ENCODE measurements around the gene SPTBN1.

Gene SPTBN1

DNA sequence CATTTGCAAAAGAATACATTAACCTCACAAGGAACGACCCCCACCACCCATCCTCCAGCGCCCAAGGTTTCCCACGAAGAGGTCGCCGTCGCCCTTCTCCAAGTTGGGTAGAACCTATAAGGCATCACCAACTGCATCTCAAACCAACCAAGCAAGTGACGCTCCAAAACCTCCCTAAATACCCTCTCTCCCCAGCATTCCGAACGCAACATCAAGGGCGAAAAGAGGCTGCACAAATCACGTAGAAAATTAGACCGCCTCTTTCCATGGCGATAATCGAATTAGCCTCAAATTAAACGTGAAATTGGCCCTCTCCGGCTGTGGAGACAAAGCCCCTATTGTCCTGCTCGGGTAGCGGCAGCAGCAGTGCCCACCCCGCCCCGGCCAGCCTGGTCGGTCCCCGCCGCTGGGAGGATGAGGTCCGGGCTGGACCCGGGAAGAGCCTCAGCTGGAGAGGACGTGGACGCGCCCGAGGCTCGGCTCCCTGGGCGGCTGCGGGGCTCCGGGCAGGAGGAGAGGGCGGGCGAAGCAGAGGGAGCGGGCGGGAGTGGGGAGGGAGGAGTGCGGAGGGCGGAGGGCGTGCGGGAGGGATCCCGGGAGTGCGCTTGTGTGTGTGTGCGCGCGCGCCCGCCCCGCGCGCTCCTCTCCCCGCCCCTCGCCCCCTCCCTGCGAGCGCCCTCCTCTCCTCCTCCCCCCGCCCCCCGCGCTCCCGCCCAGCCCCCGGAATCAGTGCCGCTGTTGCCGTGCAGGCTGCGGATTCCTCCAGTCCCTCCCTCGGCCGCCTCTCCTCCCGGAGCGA lies at the start of gene SPTBN1:
TSS of gene SPTBN1 (plus strand) at position 765 of the 799 bp plus-strand sequence. CDS start 70,092 bp downstream, outside the sequence.
- Histone ChIP-seq H3K4me3 (ENCODE audit: low read depth, low read length) (peak within 1 kb of the TSS; percentile 78), H3K4me1 (ENCODE audit: control insufficient read depth, insufficient read depth, low read length) (peaks cover 27% of the 10 kb centered on the region), H3K9ac (ENCODE audit: low read depth, low read length) (peak within 1 kb of the TSS; percentile 26; the same call in 1 of the 2 replicates), H3K27me3 (ENCODE audit: control insufficient read depth, insufficient read depth, low read length) (peaks cover 14% of the 10 kb centered on the region; the same call in 1 of the 2 replicates), H3K27ac (ENCODE audit: low read depth, low read length) (peak within 1 kb of the TSS; percentile 67), H3K36me3 (ENCODE audit: control insufficient read depth, insufficient read depth, low read length) (no peaks in the 10 kb centered on the region), H3K9me3 (ENCODE audit: control insufficient read depth, insufficient read depth, low read length) (no peaks in the 10 kb centered on the region)

DNA sequence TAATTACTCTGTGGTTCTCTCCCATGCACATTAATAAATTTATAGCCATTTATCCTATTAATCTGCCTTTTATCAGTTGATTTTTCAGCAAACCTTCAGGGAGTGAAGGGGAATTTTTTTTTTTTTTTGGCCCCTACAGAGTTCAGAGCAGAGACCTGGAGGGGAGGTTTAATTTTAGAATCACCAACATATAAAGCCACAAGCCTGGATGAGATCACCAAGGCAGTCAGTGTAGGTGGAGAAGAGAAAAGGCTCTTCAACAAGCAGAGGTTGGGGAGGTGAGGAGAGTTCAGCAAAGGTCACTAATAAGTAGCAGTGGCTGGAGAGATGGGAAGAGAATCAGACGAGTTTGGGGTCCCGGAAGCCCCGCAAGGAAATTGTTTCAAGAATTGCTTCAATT lies 48.4 kb upstream of the SPTBN1 start:
- no peaks in the 10 kb centered on the region for H3K27me3 ChIP-seq (ENCODE audit: control insufficient read depth, insufficient read depth, low read length)
- H3K4me1 ChIP-seq (ENCODE audit: control insufficient read depth, insufficient read depth, low read length) = no peaks in the 10 kb centered on the region
- H3K4me3 ChIP-seq (ENCODE audit: low read depth, low read length) = no peak overlapping the region
- no peak overlapping the region for H3K27ac ChIP-seq (ENCODE audit: low read depth, low read length)
- no peak overlapping the region for H3K9ac ChIP-seq (ENCODE audit: low read depth, low read length)
- H3K36me3 ChIP-seq (ENCODE audit: control insufficient read depth, insufficient read depth, low read length) = no peaks in the 10 kb centered on the region
- no peaks in the 10 kb centered on the region for H3K9me3 ChIP-seq (ENCODE audit: control insufficient read depth, insufficient read depth, low read length)

DNA sequence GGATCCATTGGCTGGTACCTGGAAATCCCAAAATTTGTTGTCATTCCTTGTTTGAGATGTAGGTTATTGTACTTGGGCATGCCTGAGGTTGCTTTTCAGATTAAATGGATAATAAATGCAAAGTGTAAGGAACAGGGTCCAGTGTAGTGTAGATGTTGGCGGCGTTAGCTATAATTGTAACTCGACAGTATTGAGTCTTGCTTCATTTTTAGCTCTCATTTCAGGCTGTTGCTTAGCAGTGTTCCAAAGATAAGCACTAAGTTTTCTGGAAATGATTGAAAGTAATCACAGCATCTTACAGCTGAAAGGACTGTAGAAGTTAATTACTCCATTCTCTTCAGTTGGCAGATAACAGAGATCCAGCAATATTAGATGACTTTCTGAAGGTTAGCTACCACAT lies 47.8 kb upstream of the SPTBN1 start:
- Histone ChIP-seq H3K4me3 (ENCODE audit: low read depth, low read length) (no peak overlapping the region), H3K9me3 (ENCODE audit: control insufficient read depth, insufficient read depth, low read length) (no peaks in the 10 kb centered on the region), H3K27me3 (ENCODE audit: control insufficient read depth, insufficient read depth, low read length) (no peaks in the 10 kb centered on the region), H3K4me1 (ENCODE audit: control insufficient read depth, insufficient read depth, low read length) (no peaks in the 10 kb centered on the region), H3K9ac (ENCODE audit: low read depth, low read length) (no peak overlapping the region), H3K36me3 (ENCODE audit: control insufficient read depth, insufficient read depth, low read length) (no peaks in the 10 kb centered on the region), H3K27ac (ENCODE audit: low read depth, low read length) (no peak overlapping the region)

DNA sequence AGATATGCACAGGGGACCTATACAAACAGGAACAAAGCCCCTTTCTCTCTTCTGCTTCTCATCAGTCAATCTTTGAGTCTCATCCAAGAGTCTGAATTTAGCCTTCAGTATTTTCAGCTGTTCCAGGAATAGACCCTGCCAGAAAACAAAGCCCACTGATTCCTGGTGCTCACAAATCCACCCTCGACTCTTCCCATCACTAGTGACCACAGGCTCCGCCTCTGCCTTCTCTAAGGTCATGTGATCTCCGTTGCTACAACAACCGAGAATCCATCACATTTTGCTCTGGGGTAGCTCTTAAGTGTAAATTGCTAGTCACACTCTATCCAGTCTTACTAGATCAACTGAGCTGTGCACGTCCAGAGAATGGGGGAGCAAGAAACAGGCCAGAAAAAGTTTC lies 46.4 kb upstream of the SPTBN1 start:
- H3K9ac ChIP-seq (ENCODE audit: low read depth, low read length) = no peak overlapping the region
- H3K27ac ChIP-seq (ENCODE audit: low read depth, low read length) = no peak overlapping the region
- no peaks in the 10 kb centered on the region for H3K27me3 ChIP-seq (ENCODE audit: control insufficient read depth, insufficient read depth, low read length)

DNA sequence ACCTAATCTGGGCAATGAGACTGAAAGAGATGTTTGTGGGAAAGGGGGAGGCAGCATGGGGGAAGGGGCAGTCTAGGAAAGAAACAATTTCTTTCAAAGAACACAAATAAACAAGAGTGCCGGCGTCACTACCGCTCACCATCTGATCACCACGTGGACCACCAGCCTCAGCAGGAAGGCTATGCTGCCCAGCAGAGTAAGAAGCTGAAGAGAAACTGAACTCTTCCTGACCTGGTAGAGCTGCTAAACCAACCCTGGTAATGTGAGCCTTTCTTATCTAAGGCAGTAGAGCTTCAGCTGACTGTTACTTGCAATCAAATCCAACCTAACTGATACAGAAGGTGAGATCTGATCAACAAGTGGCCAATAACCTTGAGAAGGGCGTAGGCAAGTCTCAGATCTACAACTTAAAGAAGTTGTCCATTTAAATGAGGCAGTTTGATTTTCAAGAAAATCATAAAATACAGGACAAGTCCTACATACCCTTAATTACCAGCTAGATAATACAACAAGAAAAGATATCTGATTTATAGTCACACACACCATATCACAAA lies 44.2 kb upstream of the SPTBN1 start:
- H3K27ac ChIP-seq (ENCODE audit: low read depth, low read length) = no peak overlapping the region
- H3K4me3 ChIP-seq (ENCODE audit: low read depth, low read length) = no peak overlapping the region
- H3K4me1 ChIP-seq (ENCODE audit: control insufficient read depth, insufficient read depth, low read length) = no peaks in the 10 kb centered on the region
- no peaks in the 10 kb centered on the region for H3K9me3 ChIP-seq (ENCODE audit: control insufficient read depth, insufficient read depth, low read length)
- H3K36me3 ChIP-seq (ENCODE audit: control insufficient read depth, insufficient read depth, low read length) = no peaks in the 10 kb centered on the region
- no peaks in the 10 kb centered on the region for H3K27me3 ChIP-seq (ENCODE audit: control insufficient read depth, insufficient read depth, low read length)
- H3K9ac ChIP-seq (ENCODE audit: low read depth, low read length) = no peak overlapping the region

More for the DNA sequence above, 46.4 kb upstream of the SPTBN1 start:
- no peak overlapping the region for H3K4me3 ChIP-seq (ENCODE audit: low read depth, low read length)
- no peaks in the 10 kb centered on the region for H3K36me3 ChIP-seq (ENCODE audit: control insufficient read depth, insufficient read depth, low read length)
- no peaks in the 10 kb centered on the region for H3K4me1 ChIP-seq (ENCODE audit: control insufficient read depth, insufficient read depth, low read length)
- no peaks in the 10 kb centered on the region for H3K9me3 ChIP-seq (ENCODE audit: control insufficient read depth, insufficient read depth, low read length)

DNA sequence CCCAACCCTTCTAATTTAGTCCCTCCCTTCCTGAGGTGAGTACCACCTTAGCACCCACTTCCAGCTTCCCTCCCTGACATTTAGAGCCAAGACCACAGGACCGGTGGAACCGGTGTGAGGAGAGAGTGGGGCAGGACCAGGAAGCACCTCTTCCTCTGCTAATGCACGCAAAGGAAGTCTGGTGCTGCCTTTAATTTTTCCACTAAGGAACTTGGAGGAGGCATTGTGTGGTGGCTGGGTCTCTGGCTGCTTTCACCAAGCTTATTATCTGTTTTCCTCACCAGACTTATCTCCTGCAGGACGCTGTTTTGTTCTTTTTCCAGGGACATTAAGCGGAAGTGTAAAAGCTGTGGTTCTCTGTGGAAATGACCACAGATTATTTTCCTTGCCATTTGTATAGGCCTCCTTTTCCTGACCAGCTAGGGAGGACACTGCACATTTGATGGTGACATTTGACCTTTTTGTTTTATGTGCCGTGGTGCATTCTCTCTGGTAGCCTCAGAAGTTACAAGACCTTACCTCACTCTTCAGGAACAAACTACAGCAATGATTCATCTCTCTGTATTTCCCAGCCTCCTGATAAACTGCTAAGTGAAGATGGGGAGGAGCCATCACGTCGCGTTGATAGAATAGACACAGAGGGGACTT lies 39.8 kb upstream of the SPTBN1 start:
- Histone ChIP-seq H3K36me3 (ENCODE audit: control insufficient read depth, insufficient read depth, low read length) (no peaks in the 10 kb centered on the region), H3K9ac (ENCODE audit: low read depth, low read length) (no peak overlapping the region), H3K27me3 (ENCODE audit: control insufficient read depth, insufficient read depth, low read length) (no peaks in the 10 kb centered on the region)

DNA sequence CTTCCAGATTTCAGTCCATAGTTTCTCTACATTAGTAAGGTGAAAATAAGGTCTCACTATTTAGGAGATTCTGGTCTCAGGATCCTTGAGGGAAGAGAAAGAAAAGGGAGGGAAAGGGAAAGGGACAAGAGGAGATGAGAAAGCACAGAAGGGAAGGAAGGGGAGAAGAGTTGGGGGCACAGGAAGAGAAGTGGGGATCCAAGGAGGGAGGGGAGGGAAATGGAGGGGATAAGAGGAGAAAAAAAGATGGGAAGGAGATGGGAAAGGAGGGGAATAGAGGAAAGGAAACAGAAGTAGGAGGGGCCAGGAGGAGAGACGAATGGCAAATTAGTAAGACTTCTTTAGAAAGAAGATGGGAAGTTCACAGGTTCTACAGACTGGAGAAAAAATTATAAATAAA lies 39.2 kb upstream of the SPTBN1 start:
- no peaks in the 10 kb centered on the region for H3K9me3 ChIP-seq (ENCODE audit: control insufficient read depth, insufficient read depth, low read length)
- H3K36me3 ChIP-seq (ENCODE audit: control insufficient read depth, insufficient read depth, low read length) = no peaks in the 10 kb centered on the region
- no peak overlapping the region for H3K9ac ChIP-seq (ENCODE audit: low read depth, low read length)
- H3K4me1 ChIP-seq (ENCODE audit: control insufficient read depth, insufficient read depth, low read length) = peaks cover 9% of the 10 kb centered on the region; the same call in 1 of the 2 replicates
- no peaks in the 10 kb centered on the region for H3K27me3 ChIP-seq (ENCODE audit: control insufficient read depth, insufficient read depth, low read length)
- no peak overlapping the region for H3K27ac ChIP-seq (ENCODE audit: low read depth, low read length)
- no peak overlapping the region for H3K4me3 ChIP-seq (ENCODE audit: low read depth, low read length)

More for the DNA sequence above, 39.8 kb upstream of the SPTBN1 start:
- Histone ChIP-seq H3K4me3 (ENCODE audit: low read depth, low read length) (no peak overlapping the region), H3K9me3 (ENCODE audit: control insufficient read depth, insufficient read depth, low read length) (no peaks in the 10 kb centered on the region), H3K4me1 (ENCODE audit: control insufficient read depth, insufficient read depth, low read length) (peaks cover 8% of the 10 kb centered on the region; the same call in 1 of the 2 replicates), H3K27ac (ENCODE audit: low read depth, low read length) (no peak overlapping the region)

DNA sequence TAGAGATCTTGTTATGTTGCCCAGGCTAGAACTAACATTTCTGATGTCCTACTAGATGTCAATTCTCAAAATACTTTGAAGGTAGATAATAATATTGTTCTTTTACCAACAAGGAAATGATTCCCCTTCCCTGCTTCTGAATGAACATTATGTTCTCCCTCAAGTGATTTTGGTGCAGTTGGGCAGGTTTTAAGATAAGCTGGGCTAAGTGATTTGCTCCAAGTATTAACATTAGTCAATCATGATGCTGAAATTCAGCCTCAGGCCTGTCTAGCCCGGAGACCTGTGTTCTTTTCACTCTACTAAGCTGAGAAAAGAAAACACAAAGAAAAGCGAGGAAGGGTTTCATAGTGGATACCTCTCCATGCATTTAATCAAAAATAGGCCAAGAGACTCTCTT lies 38.5 kb upstream of the SPTBN1 start:
- no peaks in the 10 kb centered on the region for H3K27me3 ChIP-seq (ENCODE audit: control insufficient read depth, insufficient read depth, low read length)
- peaks cover 9% of the 10 kb centered on the region; the same call in 1 of the 2 replicates for H3K4me1 ChIP-seq (ENCODE audit: control insufficient read depth, insufficient read depth, low read length)
- H3K36me3 ChIP-seq (ENCODE audit: control insufficient read depth, insufficient read depth, low read length) = no peaks in the 10 kb centered on the region
- no peaks in the 10 kb centered on the region for H3K9me3 ChIP-seq (ENCODE audit: control insufficient read depth, insufficient read depth, low read length)
- no peak overlapping the region for H3K27ac ChIP-seq (ENCODE audit: low read depth, low read length)
- H3K9ac ChIP-seq (ENCODE audit: low read depth, low read length) = no peak overlapping the region
- H3K4me3 ChIP-seq (ENCODE audit: low read depth, low read length) = no peak overlapping the region

DNA sequence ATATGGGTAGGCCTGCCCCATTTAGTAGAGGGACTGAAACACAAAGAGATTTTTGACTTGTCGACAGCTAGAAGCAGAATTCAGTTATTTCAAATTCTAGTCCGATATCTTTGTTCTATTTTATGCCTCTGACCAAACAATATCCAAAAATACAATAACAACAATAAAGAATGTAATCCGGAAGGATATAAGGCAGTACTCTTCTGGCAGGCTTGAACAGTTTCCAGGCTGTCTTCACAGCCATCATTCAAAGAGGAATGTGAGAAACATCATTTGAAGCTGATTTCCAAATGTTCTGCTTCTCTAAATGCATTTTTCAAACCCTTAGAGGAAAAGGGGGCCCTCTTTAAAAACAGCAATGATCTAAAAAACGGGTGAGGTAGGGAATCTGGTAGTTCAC lies 36.7 kb upstream of the SPTBN1 start:
- Histone ChIP-seq H3K4me1 (ENCODE audit: control insufficient read depth, insufficient read depth, low read length) (peaks cover 9% of the 10 kb centered on the region; the same call in 1 of the 2 replicates), H3K36me3 (ENCODE audit: control insufficient read depth, insufficient read depth, low read length) (no peaks in the 10 kb centered on the region), H3K9ac (ENCODE audit: low read depth, low read length) (no peak overlapping the region), H3K27ac (ENCODE audit: low read depth, low read length) (no peak overlapping the region), H3K4me3 (ENCODE audit: low read depth, low read length) (no peak overlapping the region), H3K9me3 (ENCODE audit: control insufficient read depth, insufficient read depth, low read length) (no peaks in the 10 kb centered on the region), H3K27me3 (ENCODE audit: control insufficient read depth, insufficient read depth, low read length) (no peaks in the 10 kb centered on the region)

DNA sequence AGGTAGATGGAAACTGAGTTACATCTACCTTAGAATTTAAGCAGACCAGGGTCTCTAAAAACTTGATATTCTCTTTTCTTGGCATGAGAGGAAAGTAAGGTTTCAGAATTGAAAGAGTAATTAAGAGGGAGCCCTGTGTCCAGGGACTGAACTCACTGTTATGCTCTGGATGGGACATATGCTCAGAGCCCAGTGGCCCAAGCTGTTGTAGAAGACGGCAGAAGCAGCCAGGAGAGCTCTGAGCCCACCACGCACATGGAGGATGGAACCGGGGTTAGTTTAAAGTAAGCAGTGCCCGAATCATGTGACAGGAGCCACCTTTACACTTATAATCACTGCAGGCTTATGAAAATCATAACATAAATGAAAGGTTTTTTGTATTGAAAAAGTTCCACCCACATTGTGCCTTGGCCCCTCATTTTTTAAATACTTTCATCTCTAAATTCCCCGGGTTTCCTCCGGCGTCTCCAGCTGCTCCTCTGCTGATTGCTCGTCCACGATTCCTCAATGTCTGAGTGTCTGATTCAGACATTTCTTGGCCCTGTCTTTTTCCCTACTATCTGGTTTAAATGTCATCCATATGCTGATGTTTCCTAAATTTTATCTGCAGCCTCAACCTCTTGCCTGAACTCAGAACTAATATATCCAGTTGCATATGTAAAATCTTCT lies 36.1 kb upstream of the SPTBN1 start:
- Histone ChIP-seq H3K9ac (ENCODE audit: low read depth, low read length) (no peak overlapping the region), H3K4me3 (ENCODE audit: low read depth, low read length) (no peak overlapping the region), H3K27ac (ENCODE audit: low read depth, low read length) (no peak overlapping the region), H3K27me3 (ENCODE audit: control insufficient read depth, insufficient read depth, low read length) (no peaks in the 10 kb centered on the region), H3K4me1 (ENCODE audit: control insufficient read depth, insufficient read depth, low read length) (peaks cover 9% of the 10 kb centered on the region; the same call in 1 of the 2 replicates), H3K36me3 (ENCODE audit: control insufficient read depth, insufficient read depth, low read length) (no peaks in the 10 kb centered on the region), H3K9me3 (ENCODE audit: control insufficient read depth, insufficient read depth, low read length) (no peaks in the 10 kb centered on the region)
